KMS-11 (cell line): ENCODE data around the gene CYP2A13.
A peak's percentile ranks its signal among the peaks of the same experiment; 100 is the strongest.

Source experiments
- H2AFZ ChIP-seq: fragments of 200-600 bp; sonication (generic); 2 replicates; pipeline ENCODE4 v1.6.1; 2016; ENCODE audit warnings: antibody characterized with exemption, mixed run types, low read depth
- H3K27ac ChIP-seq: fragments of 200-600 bp; sonication (generic); 2 replicates; pipeline ENCODE4 v1.6.1; 2016; ENCODE audit warnings: mild to moderate bottlenecking, mixed run types
- H3K27me3 ChIP-seq: fragments of 200-600 bp; sonication (generic); 2 replicates; pipeline ENCODE4 v1.6.1; 2017; ENCODE audit warnings: mild to moderate bottlenecking, low read depth, mixed run types, moderate library complexity; ENCODE audit not compliant: insufficient read depth
- H3K36me3 ChIP-seq: fragments of 200-600 bp; sonication (generic); 2 replicates; pipeline ENCODE4 v1.6.1; 2017; ENCODE audit warnings: mild to moderate bottlenecking, mixed run types; ENCODE audit not compliant: insufficient read depth
- H3K4me1 ChIP-seq: fragments of 200-600 bp; sonication (generic); 2 replicates; pipeline ENCODE4 v1.6.1; 2016; ENCODE audit warnings: mild to moderate bottlenecking, low read depth, mixed run types; ENCODE audit not compliant: poor library complexity, severe bottlenecking
- H3K4me2 ChIP-seq: fragments of 200-600 bp; sonication (generic); 2 replicates; pipeline ENCODE4 v1.7.0; 2016; ENCODE audit warnings: mild to moderate bottlenecking, mixed run types
- H3K4me3 ChIP-seq: fragments of 200-600 bp; sonication (generic); IDR thresholded peaks from 2 replicates; pipeline ENCODE4 v1.6.1; 2017; ENCODE audit warnings: low read depth, low read length, mixed read lengths; ENCODE audit not compliant: insufficient read depth
- H3K79me2 ChIP-seq: fragments of 200-600 bp; sonication (generic); 2 replicates; pipeline ENCODE4 v1.6.1; 2016; ENCODE audit warnings: low read depth, mixed run types; ENCODE audit not compliant: insufficient read depth
- H3K9ac ChIP-seq: fragments of 200-600 bp; sonication (generic); 2 replicates; pipeline ENCODE4 v1.6.1; 2016; ENCODE audit warnings: mild to moderate bottlenecking, mixed run types
- H4K20me1 ChIP-seq: fragments of 200-600 bp; sonication (generic); 2 replicates; pipeline ENCODE4 v1.6.1; 2016; ENCODE audit warnings: mild to moderate bottlenecking, mixed run types; ENCODE audit not compliant: insufficient read depth
- TF ChIP-seq, protein P1 (sequence below): fragments of 200-600 bp; sonication (generic); conservative IDR thresholded peaks from 2 replicates; pipeline ENCODE4 v1.6.1; 2017; ENCODE audit warnings: low read depth, mild to moderate bottlenecking, antibody characterized with exemption, low read length, moderate library complexity, mixed read lengths

CYP2A13 gene

DNA sequence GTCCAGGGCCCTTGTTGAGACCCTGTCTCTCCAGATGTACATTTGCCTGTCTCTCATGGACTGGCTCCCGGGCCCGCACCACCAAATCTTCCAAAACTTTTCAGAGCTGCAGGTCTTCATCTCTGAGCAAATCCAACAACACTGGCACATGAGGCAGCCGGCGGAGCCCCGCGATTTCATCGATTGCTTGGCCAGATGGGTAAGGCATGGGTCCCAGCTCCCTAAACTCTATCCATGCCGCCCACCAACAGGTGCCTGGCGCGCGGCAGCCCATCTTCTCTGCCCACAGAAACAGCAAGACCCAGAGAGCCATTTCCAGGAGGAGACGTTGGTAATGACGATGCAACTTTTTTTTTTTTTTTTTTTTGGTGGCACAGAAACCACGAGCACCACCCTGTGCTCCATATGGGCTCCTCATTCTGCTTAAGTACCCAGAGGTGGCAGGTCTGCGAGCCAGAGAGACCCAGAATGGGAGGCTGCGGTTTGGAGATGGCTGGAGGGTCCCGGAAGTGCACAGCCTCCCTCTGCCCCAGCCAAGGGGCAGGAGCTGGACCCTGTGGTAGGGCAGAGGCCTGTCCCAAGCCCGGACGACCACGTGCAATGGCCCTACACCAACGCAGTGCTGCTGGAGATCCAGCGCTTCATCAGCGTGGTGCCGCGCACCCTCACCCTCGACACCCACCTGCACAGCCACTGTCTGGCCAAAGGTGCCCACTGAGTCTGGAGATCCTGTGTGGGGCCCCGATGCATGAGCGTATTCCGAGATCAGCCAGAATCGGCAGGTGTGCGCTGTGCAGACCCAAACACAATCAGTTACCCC, 48.6 kb downstream of the CYP2A13 start:
- Histone ChIP-seq H3K27me3 (no peaks in the 10 kb centered on the region; the same call in 1 of the 2 replicates), H4K20me1 (no peaks in the 10 kb centered on the region), H3K4me1 (no peaks in the 10 kb centered on the region), H2AFZ (no peak overlapping the region), H3K36me3 (no peaks in the 10 kb centered on the region), H3K4me3 (no peak overlapping the region), H3K27ac (no peak overlapping the region), H3K79me2 (no peaks in the 10 kb centered on the region), H3K9ac (no peak overlapping the region), H3K4me2 (no peak overlapping the region)
- TF ChIP-seq, protein P1, sequence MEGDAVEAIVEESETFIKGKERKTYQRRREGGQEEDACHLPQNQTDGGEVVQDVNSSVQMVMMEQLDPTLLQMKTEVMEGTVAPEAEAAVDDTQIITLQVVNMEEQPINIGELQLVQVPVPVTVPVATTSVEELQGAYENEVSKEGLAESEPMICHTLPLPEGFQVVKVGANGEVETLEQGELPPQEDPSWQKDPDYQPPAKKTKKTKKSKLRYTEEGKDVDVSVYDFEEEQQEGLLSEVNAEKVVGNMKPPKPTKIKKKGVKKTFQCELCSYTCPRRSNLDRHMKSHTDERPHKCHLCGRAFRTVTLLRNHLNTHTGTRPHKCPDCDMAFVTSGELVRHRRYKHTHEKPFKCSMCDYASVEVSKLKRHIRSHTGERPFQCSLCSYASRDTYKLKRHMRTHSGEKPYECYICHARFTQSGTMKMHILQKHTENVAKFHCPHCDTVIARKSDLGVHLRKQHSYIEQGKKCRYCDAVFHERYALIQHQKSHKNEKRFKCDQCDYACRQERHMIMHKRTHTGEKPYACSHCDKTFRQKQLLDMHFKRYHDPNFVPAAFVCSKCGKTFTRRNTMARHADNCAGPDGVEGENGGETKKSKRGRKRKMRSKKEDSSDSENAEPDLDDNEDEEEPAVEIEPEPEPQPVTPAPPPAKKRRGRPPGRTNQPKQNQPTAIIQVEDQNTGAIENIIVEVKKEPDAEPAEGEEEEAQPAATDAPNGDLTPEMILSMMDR = no peak

DNA sequence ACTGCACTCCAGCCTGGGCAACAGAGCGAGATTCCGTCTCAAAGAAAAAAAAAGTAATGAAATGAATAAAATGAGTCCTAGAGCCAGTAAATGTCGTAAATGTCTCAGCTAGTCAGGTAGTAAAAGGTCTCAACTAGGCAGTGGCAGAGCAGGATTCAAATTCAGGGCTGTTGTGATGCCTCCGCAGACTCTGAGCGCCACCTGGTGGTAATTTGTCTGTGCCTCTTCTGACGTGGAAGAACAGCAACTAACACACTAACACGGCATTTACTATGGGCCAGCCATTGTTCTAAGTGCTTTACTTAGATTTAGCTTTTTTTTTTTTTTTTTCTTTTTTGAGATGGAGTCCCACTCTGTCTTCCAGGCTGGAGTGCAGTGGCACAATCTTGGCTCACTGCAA, 56.2 kb downstream of the CYP2A13 start:
- Histone ChIP-seq H3K79me2 (no peaks in the 10 kb centered on the region), H3K27me3 (no peaks in the 10 kb centered on the region)

More for the DNA sequence above, 56.2 kb downstream of the CYP2A13 start:
- Histone ChIP-seq H2AFZ (no peak overlapping the region), H4K20me1 (no peaks in the 10 kb centered on the region), H3K27ac (no peak overlapping the region), H3K36me3 (no peaks in the 10 kb centered on the region), H3K9ac (no peak overlapping the region), H3K4me3 (no peak overlapping the region), H3K4me2 (no peak overlapping the region), H3K4me1 (no peaks in the 10 kb centered on the region)
- TF ChIP-seq, protein P1 = peak; percentile 92
